GM19468 (cell line): ENCODE results near the gene EVC.

Source experiments
- ATAC-seq: cut with Tn5 transposase; IDR thresholded peaks from one replicate; pipeline ENCODE4 v1.9.1; 2021; ENCODE audit warnings: mild to moderate bottlenecking, moderate library complexity, moderate number of reproducible peaks; ENCODE audit not compliant: unreplicated experiment; ENCODE audit errors: extremely low read depth

Gene EVC

DNA sequence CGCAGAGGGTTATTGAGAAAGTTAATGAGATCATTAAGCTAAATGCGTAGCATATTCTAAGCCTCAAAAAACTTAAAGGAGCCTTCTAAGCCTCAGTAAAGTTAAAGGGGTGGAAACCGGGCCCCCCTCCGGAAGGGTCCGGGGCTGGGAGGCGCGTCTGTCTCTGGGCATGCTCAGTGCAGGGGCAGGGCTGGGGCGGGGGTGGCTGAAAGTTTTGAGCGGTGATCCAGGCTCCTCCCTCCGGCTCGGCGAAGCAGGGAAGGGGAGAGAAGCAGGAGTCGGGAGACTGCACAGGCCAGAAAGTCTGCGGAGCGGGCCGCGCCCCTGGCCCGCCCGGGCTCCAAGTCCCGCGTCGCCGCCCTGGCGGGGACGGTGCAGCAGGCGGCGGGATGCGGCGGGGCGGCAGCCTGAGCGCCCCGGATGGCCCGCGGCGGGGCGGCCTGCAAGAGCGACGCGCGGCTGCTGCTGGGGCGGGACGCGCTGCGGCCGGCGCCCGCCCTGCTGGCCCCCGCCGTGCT lies at the start of gene EVC:
TSS of gene EVC (plus strand) at position 241 of the 518 bp plus-strand sequence. CDS start at position 421, 180 bp downstream.
- no peak for ATAC-seq

DNA sequence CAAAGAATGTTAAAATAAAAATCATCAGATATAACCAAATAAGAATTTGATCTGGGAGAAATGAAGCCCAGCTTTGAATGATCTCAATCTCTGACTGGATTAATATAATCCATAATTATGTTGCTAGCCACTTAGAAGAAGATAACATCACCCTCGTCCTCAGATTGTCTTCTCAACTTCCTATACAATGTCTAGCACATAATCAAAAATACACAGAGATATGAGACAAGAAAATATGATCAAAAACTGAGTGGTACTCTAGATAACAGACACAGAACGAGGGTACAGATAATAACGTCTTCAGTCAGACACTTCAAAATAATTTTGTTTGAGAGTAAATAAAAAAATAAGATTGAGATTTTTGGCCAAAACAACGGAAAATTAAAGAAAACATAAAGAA lies 49.8 kb upstream of the EVC start:
- ATAC-seq = no peak

DNA sequence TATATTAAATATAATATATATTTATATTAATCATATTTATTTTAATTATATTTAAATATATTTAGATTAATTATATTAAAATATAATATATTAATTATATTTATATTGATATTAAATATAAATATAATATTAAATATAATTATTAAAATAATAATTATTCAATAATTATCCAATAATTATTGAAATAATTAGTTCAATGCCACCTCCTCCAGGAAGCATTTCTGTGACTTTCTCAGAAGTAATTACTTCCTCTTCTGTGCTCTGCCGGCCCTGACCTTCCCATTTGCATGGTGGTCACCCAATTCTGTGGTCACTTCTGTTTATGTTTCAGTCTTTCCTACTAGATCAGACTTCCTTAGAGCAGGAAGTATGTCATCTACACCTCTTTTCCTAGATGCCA lies 48.4 kb upstream of the EVC start:
- ATAC-seq = no peak

DNA sequence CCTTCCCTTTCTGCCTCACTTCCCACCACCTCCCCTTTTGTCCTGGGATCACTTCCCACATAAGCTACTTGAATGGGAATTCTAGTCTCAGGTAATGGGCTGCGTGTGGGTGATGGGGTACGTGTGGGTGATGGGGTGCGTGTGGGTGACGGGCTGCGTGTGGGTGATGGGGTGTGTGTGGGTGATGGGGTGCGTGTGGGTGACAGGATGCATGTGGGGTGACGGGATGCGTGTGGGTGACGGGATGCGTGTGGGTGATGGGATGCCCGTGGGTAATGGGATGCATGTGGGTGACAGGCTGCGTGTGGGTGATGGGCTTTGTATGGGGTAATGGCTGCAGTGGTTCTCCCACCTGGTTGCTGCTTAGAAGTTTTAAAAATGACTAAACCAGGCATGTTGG lies 46.2 kb upstream of the EVC start:
- no peak for ATAC-seq

- ATAC-seq = no peak
Measured at GRCh38 chr4:5666741-5667140, 44.3 kb upstream of the EVC start.

- ATAC-seq = no peak
Measured at GRCh38 chr4:5676763-5677162, 34.2 kb upstream of the EVC start.

DNA sequence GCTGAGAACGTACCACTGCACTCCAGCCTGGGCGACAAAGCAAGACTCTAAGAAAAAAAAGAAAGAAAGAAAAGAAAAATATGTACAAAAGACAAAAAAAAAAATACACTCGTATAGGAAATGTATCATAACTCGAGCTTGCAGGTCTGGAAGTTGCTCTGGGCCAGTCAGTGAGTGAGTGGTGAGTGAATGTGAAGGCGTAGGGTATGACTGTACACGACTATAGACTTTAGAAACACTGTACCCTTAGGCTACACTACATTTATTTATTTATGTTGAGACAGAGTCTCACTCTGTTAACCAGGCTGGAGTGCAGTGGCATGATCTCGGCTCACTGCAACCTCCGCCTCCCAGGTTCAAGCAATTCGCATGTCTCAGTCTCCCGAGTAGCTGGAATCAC lies 32.0 kb upstream of the EVC start:
- no peak for ATAC-seq

DNA sequence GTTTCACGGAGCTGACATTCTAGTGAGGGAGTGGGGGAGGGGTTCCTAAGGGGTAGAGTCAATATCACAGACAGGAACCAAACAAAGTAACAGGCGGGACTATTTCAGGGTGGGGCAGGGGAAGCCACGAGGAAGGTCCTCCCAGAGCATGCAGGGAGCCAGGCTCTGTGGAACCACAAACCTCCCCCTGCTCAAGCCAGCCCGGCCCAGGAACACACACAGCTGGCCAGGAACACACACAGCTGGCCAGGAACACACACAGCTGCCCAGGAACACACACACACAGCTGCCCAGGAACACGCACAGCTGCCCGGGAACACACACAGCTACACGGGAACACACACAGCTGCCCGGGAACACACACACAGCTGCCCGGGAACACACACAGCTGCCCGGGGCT lies 27.4 kb upstream of the EVC start:
- no peak for ATAC-seq

- ATAC-seq = no peak
Measured at GRCh38 chr4:5685296-5685695, 25.7 kb upstream of the EVC start.

GRCh38 chr4:5686338-5686737 lies 24.7 kb upstream of the EVC start:
- ATAC-seq = no peak

GRCh38 chr4:5689065-5689464 lies 21.9 kb upstream of the EVC start:
- ATAC-seq = no peak

GRCh38 chr4:5691491-5692132 lies 19.4 kb upstream of the EVC start:
- ATAC-seq = no peak

GRCh38 chr4:5693871-5694270 lies 17.1 kb upstream of the EVC start:
- ATAC-seq = no peak

- no peak for ATAC-seq
Measured at GRCh38 chr4:5696341-5696740, 14.7 kb upstream of the EVC start.

- ATAC-seq = no peak
Measured at GRCh38 chr4:5700459-5700858, 10.5 kb upstream of the EVC start.

GRCh38 chr4:5701971-5702370 lies 9.0 kb upstream of the EVC start:
- no peak for ATAC-seq

- no peak for ATAC-seq
Measured at GRCh38 chr4:5703831-5704230, 7.2 kb upstream of the EVC start.

- no peak for ATAC-seq
Measured at GRCh38 chr4:5704276-5704675, 6.7 kb upstream of the EVC start.

DNA sequence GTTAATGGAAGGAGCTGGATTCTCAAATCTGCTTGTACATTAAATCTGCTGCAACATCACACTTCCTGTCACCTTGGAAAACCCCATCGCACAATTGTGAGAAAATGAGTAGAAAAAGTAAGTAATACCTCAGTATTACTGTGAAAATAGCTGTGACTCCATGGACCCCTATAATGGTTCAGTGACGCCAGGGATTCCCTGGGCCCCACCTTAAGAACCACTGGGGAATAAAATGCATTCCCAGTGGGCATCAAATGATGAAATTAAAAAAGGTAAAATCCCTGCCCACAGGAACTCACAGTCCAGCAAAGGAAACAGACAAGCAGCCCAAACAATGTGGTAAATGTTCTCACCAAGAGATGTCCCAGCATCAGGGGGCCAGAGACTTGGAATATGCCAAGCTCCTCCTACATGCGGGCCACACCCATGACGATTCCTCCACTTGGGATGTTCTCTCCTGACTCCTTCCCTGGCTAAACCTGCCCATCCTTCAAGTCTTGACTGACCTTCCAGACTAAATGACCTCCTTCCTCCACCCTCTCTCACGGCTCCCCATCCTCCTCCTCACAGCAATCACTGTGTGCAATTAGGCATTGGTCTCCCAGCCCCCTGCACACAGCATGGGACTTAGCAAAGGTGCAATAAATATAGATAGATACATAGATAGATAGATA lies 5.2 kb upstream of the EVC start:
- ATAC-seq = no peak

DNA sequence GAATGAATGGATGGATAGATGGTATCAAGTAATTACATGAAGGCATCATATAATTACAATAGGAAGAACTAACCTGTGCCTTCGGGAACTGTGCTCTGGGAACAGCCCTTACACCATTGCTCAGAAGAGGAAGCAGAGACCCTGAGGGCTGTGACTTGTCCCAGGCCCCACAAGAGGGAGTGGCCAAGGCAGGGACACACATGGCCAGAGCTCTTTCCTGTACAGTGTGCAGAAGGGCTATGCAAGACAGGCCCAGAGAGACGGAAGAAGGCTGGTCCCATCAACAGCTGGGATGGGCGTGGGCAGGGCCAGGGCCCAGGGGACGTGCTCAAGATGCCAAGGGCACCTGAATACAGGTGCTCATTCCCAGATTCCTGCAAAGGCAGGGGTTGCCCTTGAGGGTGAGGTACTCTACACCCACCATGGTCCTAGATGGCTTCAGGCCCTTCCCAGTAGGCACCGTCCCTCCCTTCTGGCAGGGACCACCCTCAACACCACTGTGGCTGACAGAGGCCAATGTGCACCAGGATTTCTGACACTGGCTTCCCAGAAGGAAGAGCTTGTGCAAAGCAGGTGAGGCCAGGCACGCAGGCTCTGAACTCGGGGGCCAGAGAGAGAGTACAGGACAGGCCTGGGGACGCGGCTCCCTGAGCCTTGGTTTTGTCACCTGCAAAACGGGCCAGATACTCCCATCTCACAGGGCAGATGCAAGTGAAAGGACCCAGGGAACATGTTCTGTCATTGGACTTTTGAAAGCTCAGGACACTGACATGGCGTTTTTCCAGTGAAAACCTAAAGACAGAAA lies 4.3 kb upstream of the EVC start:
- no peak for ATAC-seq

- ATAC-seq = no peak
Measured at GRCh38 chr4:5707366-5707765, 3.6 kb upstream of the EVC start.
